LNCaP clone FGC (cell line): ENCODE measurements around the gene TAC3.
"Not testable (repeated sequence)": the region's sequence is repeated elsewhere in the genome, so short reads cannot be mapped to it uniquely, and the experiment has no call there.

Experiments used
- DNase-seq: peaks from one replicate; pipeline ENCODE4 v3.0.0-alpha.2; 2011; ENCODE audit warnings: low read depth
- H3K4me3 ChIP-seq: 2 replicates; pipeline ENCODE4 v1.5.1; 2011; ENCODE audit warnings: mild to moderate bottlenecking, low read depth, low read length, control low read depth
- TF ChIP-seq, protein P1 (sequence below): IDR thresholded peaks from 2 replicates; pipeline ENCODE4 v1.5.1; 2012; ENCODE audit warnings: mild to moderate bottlenecking; ENCODE audit not compliant: control insufficient read depth, insufficient read depth; ENCODE audit errors: extremely low read depth

TAC3 gene

DNA sequence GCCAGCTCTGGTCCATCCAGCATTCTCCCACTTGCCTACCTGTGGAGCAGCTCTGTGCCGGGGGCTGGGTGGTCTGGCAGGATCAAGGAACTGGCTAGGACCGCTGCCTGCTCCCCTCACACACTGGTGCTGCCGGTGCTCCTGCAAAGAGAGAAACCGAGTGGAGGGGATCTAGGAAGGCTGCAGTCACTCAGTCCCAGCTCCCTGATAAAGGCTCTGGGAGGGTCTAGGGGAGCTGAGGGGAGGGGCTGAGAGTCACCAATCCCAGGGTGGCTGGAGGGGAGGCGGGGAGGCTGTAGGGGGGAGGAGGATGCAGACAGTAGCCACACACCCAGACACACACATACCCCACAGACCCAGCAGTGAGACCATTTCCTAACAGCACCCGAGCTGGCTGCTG is at the start of gene TAC3:
Gene TAC3, minus strand, starts transcription at position 182 of the 400 bp plus-strand sequence. CDS start 732 bp downstream, outside the sequence.
- H3K4me3 ChIP-seq: no peak within 1 kb of the TSS
- no peak for DNase-seq
- TF ChIP-seq, protein P1, sequence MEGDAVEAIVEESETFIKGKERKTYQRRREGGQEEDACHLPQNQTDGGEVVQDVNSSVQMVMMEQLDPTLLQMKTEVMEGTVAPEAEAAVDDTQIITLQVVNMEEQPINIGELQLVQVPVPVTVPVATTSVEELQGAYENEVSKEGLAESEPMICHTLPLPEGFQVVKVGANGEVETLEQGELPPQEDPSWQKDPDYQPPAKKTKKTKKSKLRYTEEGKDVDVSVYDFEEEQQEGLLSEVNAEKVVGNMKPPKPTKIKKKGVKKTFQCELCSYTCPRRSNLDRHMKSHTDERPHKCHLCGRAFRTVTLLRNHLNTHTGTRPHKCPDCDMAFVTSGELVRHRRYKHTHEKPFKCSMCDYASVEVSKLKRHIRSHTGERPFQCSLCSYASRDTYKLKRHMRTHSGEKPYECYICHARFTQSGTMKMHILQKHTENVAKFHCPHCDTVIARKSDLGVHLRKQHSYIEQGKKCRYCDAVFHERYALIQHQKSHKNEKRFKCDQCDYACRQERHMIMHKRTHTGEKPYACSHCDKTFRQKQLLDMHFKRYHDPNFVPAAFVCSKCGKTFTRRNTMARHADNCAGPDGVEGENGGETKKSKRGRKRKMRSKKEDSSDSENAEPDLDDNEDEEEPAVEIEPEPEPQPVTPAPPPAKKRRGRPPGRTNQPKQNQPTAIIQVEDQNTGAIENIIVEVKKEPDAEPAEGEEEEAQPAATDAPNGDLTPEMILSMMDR: no peak

DNA sequence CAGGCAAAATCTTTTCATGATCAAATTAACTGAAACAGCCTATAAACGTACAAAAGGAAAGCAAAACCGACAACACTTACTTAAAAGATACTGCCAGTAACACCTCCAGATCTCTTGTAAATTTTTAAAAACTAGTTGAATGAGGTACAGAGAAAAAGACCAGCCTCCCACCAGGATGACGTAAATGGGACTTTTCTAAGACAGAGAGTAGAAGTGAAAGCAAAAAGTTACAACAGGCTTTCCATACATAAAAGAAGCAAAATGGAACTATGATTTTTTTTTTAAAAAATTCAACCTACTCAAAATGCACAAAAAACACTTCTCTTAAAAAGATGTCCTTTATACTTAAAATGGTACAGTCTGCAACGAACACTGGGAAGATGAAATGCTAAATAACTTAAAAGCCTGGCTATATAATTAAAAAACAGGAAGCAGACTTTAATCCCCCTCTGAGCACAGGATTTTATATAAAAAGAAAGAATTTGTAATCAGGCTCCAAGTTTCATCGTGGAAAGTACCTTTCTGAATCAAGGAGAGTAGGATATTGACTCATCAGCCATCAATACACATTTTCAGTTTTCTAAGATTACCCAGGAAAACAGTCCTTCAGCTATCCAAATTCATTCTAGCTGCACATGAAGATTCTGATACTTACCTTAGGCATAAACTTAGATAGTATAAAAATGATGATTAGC is 47.8 kb upstream of the TAC3 start:
- no peak overlapping the region for H3K4me3 ChIP-seq
- TF ChIP-seq, protein P1: no peak
- no peak for DNase-seq

DNA sequence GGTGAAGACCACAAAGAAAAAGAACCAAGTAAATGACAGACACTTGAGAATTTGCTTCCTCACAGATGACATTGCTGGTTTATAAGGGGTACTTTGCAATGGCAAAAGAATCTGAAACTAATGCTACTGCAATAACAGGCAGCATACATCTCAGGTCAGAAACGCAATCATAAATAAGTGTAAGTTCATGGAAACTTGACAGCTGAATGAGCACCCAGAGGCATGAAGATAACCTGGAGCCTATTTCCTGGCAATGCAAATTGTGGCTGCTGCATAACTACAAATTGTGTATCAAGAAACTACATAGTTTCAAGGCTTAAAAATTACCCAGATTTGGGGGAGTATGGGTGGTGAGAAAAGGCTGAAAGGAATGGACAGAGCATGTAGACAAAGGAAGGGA is 42.1 kb upstream of the TAC3 start:
- no peak for DNase-seq
- H3K4me3 ChIP-seq: no peak overlapping the region
- TF ChIP-seq, protein P1: no peak

- DNase-seq: no peak
- TF ChIP-seq, protein P1: no peak
- no peak overlapping the region for H3K4me3 ChIP-seq
These were observed 40.9 kb upstream of the TAC3 start for GRCh38 chr12:57057067-57057751.

GRCh38 chr12:57055824-57056223 is 39.5 kb upstream of the TAC3 start:
- no peak overlapping the region for H3K4me3 ChIP-seq
- TF ChIP-seq, protein P1: no peak
- DNase-seq: no peak

- not testable (repeated sequence) for DNase-seq, H3K4me3 ChIP-seq
These were observed 37.6 kb upstream of the TAC3 start for GRCh38 chr12:57053901-57054300.

DNA sequence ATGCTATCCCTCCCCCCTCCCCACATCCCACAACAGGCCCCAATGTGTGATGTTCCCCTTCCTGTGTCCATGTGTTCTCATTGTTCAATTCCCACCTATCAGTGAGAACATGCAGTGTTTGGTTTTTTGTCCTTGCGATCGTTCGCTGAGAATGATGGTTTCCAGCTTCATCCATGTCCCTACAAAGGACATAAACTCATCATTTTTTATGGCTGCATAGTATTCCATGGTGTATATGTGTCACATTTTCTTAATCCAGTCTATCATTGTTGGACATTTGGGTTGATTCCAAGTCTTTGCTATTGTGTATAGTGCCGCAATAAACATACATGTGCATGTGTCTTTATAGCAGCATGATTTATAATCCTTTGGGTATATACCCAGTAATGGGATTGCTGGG is 36.8 kb upstream of the TAC3 start:
- DNase-seq, H3K4me3 ChIP-seq: not testable (repeated sequence)

DNA sequence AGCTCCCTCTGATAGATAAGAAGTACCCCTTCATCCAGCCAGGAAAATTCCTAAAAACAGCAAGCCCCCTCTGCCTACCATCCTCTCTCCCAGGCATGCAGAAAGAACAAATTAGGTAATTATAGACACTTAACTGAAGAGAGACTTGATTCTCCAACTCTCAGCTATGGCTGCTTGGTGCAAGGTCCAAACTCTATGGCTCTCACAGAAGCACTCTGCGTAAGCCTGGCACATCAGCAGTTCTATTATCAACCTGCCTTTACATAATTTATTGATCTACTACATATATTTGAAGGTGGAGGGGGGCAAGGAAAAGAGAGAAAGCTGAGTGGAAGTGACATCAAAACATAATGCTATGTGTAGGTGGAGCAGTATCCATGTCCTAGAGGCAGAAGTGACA is 34.7 kb upstream of the TAC3 start:
- H3K4me3 ChIP-seq: no peak overlapping the region
- DNase-seq: no peak
- TF ChIP-seq, protein P1: no peak
